ENCODE data around the gene MED19. TPM values are rescaled to one million over a fixed set of nuclear protein-coding genes. Genes with fewer than 3 reads are reported as not detected.

The MED19 gene
- total RNA-seq, 2 experiments from 2014 or later, result 13.7 to 14.9 TPM

- no peak overlapping the region for H3K27ac ChIP-seq (ENCODE audit: low read depth in 1 of 2, low read length in 2 of 2)
Measured at GRCh38 chr11:57745206-57745605, 33.2 kb upstream of the MED19 start.

GRCh38 chr11:57744357-57744756, 32.3 kb upstream of the MED19 start:
- DNase-seq (no peak), ATAC-seq (ENCODE audit: poor library complexity) (no peak)
- TF ChIP-seq CTCF (IDR thresholded peaks at IDR 0.05), result no peak
- no peaks in the 10 kb centered on the region for H3K27me3 Mint-ChIP-seq
- peaks cover 31% of the 10 kb centered on the region for H3K4me1 ChIP-seq (ENCODE audit: insufficient read depth, low read length)
- ChIA-PET CTCF (interaction anchor here (0.6 to 8.5 kb wide), 2 partner anchors 54 to 56 kb away, joined by 5 to 45 read pairs; no protein-coding TSS in a partner anchor), POLR2A (interaction anchor here (1.3 to 2.0 kb wide), 3 partner anchors 20 to 409 kb away, joined by 3 to 6 read pairs (median 4); partner anchors contain the start of genes MED19, SSRP1 and TMX2)
- H3K4me1 Mint-ChIP-seq (ENCODE audit: low read depth), result peaks cover 44% of the 10 kb centered on the region
- H3K36me3 ChIP-seq (ENCODE audit: insufficient read depth, low read length), result peaks cover 43% of the 10 kb centered on the region
- H3K27ac Mint-ChIP-seq, result peak overlapping the region; percentile 80
- H3K4me3 Mint-ChIP-seq, result peak overlapping the region; percentile 75
- no peaks in the 10 kb centered on the region for H3K27me3 ChIP-seq (ENCODE audit: control insufficient read depth in 1 of 2, insufficient read depth in 2 of 2, low read length in 2 of 2)
- H3K27ac ChIP-seq (ENCODE audit: low read depth in 1 of 2, low read length in 2 of 2), result peak overlapping the region in 1 of 2 donors; percentile 22
- intact Hi-C loops (cut with DNase I, micrococcal nuclease), result loop anchor here in 1 of 2 experiments (10.0 kb wide), 1 partner anchor 420 kb away; the partner anchor contains the start of gene TNKS1BP1
- no peaks in the 10 kb centered on the region for H3K9me3 ChIP-seq (ENCODE audit: control insufficient read depth in 1 of 2, insufficient read depth in 1 of 2, low read length in 2 of 2)
- H3K36me3 Mint-ChIP-seq (ENCODE audit: low read depth), result peaks cover 69% of the 10 kb centered on the region
- no peaks in the 10 kb centered on the region for H3K9me3 Mint-ChIP-seq
- no peak overlapping the region for H3K4me3 ChIP-seq (ENCODE audit: low read length)

More at GRCh38 chr11:57745206-57745605, 33.2 kb upstream of the MED19 start:
- Mint-ChIP-seq H3K27me3 (no peaks in the 10 kb centered on the region), H3K36me3 (ENCODE audit: low read depth) (peaks cover 69% of the 10 kb centered on the region), H3K4me1 (ENCODE audit: low read depth) (peaks cover 44% of the 10 kb centered on the region), H3K9me3 (no peaks in the 10 kb centered on the region), H3K4me3 (peak overlapping the region; percentile 46), H3K27ac (peak overlapping the region; percentile 80)
- no peak for ATAC-seq (ENCODE audit: poor library complexity)
- Histone ChIP-seq H3K9me3 (ENCODE audit: control insufficient read depth in 1 of 2, insufficient read depth in 1 of 2, low read length in 2 of 2) (no peaks in the 10 kb centered on the region), H3K4me1 (ENCODE audit: insufficient read depth, low read length) (peaks cover 31% of the 10 kb centered on the region), H3K27me3 (ENCODE audit: control insufficient read depth in 1 of 2, insufficient read depth in 2 of 2, low read length in 2 of 2) (no peaks in the 10 kb centered on the region), H3K4me3 (ENCODE audit: low read length) (no peak overlapping the region), H3K36me3 (ENCODE audit: insufficient read depth, low read length) (peaks cover 43% of the 10 kb centered on the region)
- TF ChIP-seq CTCF (IDR thresholded peaks at IDR 0.05), result no peak
- POLR2A ChIA-PET, result interaction anchor here (1.3 to 2.0 kb wide), 3 partner anchors 19 to 410 kb away, joined by 3 to 6 read pairs (median 4); partner anchors contain the start of genes MED19, SSRP1 and TMX2
- DNase-seq, result no peak
- intact Hi-C loops (cut with DNase I, micrococcal nuclease), result loop anchor here in 1 of 2 experiments (10.0 kb wide), 1 partner anchor 420 kb away; the partner anchor contains the start of gene TNKS1BP1
- CTCF ChIA-PET, result interaction anchor here (8.5 kb wide), 1 partner anchor 55 kb away, joined by 45 read pairs; no protein-coding TSS in a partner anchor

GRCh38 chr11:57742087-57742452, 30.1 kb upstream of the MED19 start:
- peak overlapping the region; percentile 97 for H3K4me3 Mint-ChIP-seq
- no peak for TF ChIP-seq CTCF (IDR thresholded peaks at IDR 0.05)
- peak overlapping the region; percentile 95 for H3K27ac Mint-ChIP-seq
- peaks cover 31% of the 10 kb centered on the region for H3K4me1 ChIP-seq (ENCODE audit: insufficient read depth, low read length)
- ChIA-PET POLR2A (interaction anchor here (0.6 to 2.9 kb wide), 25 partner anchors 10 to 835 kb away, joined by 3 to 40 read pairs (median 5); partner anchors contain the start of genes BTBD18, LPXN, MED19 and SLC43A1), CTCF (interaction anchor here (0.6 to 8.5 kb wide), 3 partner anchors 59 to 209 kb away, joined by 3 to 45 read pairs (median 5); no protein-coding TSS in a partner anchor)
- no peaks in the 10 kb centered on the region for H3K9me3 Mint-ChIP-seq
- no peaks in the 10 kb centered on the region for H3K9me3 ChIP-seq (ENCODE audit: control insufficient read depth in 1 of 2, insufficient read depth in 1 of 2, low read length in 2 of 2)
- DNase-seq (peak in 1 of 14 experiments; percentile 2), ATAC-seq (ENCODE audit: poor library complexity) (no peak)
- H3K36me3 ChIP-seq (ENCODE audit: insufficient read depth, low read length), result peaks cover 57% of the 10 kb centered on the region
- peaks cover 75% of the 10 kb centered on the region for H3K36me3 Mint-ChIP-seq (ENCODE audit: low read depth)
- H3K27ac ChIP-seq (ENCODE audit: low read depth in 1 of 2, low read length in 2 of 2), result peak overlapping the region; percentile 91 to 96
- peak overlapping the region; percentile 92 for H3K4me3 ChIP-seq (ENCODE audit: low read length)
- no peaks in the 10 kb centered on the region for H3K27me3 Mint-ChIP-seq
- H3K27me3 ChIP-seq (ENCODE audit: control insufficient read depth in 1 of 2, insufficient read depth in 2 of 2, low read length in 2 of 2), result no peaks in the 10 kb centered on the region
- peaks cover 40% of the 10 kb centered on the region for H3K4me1 Mint-ChIP-seq (ENCODE audit: low read depth)
- intact Hi-C loops (cut with DNase I, micrococcal nuclease), result loop anchor here in 1 of 2 experiments (10.0 kb wide), 1 partner anchor 417 kb away; the partner anchor contains the start of gene TNKS1BP1

Measured in CD4-positive, alpha-beta T cell (primary cell).